Measurements from ENCODE around the gene KCNH1.

DNA sequence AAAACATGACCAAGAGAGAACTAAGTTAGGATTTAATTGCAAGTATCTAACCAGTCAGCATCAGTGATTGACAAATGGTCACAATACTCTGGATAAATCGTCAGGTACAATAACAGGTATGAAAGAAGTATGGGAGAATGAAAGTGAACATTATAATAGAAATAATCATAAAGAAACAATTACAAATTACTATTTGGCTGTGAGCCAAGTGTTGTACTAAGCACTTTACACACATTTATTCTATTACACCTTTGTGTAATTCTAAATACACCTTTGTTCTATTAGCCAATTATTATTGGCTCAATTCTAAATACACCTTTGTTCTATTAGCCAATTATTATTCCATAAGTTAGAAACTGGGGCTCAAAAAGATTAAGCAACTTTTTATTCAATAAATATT lies 114.7 kb downstream of the KCNH1 start:
- TF ChIP-seq, protein P1, sequence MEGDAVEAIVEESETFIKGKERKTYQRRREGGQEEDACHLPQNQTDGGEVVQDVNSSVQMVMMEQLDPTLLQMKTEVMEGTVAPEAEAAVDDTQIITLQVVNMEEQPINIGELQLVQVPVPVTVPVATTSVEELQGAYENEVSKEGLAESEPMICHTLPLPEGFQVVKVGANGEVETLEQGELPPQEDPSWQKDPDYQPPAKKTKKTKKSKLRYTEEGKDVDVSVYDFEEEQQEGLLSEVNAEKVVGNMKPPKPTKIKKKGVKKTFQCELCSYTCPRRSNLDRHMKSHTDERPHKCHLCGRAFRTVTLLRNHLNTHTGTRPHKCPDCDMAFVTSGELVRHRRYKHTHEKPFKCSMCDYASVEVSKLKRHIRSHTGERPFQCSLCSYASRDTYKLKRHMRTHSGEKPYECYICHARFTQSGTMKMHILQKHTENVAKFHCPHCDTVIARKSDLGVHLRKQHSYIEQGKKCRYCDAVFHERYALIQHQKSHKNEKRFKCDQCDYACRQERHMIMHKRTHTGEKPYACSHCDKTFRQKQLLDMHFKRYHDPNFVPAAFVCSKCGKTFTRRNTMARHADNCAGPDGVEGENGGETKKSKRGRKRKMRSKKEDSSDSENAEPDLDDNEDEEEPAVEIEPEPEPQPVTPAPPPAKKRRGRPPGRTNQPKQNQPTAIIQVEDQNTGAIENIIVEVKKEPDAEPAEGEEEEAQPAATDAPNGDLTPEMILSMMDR (IDR thresholded peaks at IDR 0.05 in 2 of 3, conservative IDR thresholded peaks at IDR 0.05 in 1 of 3; ENCODE audit: control insufficient read depth in 2 of 3, extremely low read depth in 1 of 3, insufficient read depth in 1 of 3, low read depth in 3 of 3, low read length in 3 of 3): no peak
- TF ChIP-seq CHD4 (IDR thresholded peaks at IDR 0.05): no peak
- TF ChIP-seq, protein P2, sequence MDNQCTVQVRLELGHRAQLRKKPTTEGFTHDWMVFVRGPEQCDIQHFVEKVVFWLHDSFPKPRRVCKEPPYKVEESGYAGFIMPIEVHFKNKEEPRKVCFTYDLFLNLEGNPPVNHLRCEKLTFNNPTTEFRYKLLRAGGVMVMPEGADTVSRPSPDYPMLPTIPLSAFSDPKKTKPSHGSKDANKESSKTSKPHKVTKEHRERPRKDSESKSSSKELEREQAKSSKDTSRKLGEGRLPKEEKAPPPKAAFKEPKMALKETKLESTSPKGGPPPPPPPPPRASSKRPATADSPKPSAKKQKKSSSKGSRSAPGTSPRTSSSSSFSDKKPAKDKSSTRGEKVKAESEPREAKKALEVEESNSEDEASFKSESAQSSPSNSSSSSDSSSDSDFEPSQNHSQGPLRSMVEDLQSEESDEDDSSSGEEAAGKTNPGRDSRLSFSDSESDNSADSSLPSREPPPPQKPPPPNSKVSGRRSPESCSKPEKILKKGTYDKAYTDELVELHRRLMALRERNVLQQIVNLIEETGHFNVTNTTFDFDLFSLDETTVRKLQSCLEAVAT (IDR thresholded peaks at IDR 0.05): no peak
- no peak for TF ChIP-seq USF1 (IDR thresholded peaks at IDR 0.05; ENCODE audit: borderline replicate concordance, extremely low read length, insufficient read depth, low read depth, low read length)
- TF ChIP-seq EZH2 (IDR thresholded peaks at IDR 0.05; ENCODE audit: borderline replicate concordance, control insufficient read depth, low read depth, low read length): no peak
- TF ChIP-seq, protein P3, sequence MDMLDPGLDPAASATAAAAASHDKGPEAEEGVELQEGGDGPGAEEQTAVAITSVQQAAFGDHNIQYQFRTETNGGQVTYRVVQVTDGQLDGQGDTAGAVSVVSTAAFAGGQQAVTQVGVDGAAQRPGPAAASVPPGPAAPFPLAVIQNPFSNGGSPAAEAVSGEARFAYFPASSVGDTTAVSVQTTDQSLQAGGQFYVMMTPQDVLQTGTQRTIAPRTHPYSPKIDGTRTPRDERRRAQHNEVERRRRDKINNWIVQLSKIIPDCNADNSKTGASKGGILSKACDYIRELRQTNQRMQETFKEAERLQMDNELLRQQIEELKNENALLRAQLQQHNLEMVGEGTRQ (IDR thresholded peaks at IDR 0.05; ENCODE audit: borderline replicate concordance, low read depth, low read length): no peak
- no peak for TF ChIP-seq CHD1 (IDR thresholded peaks at IDR 0.05; ENCODE audit: low read depth, low read length)
- no peak for TF ChIP-seq MAX (IDR thresholded peaks at IDR 0.05; ENCODE audit: low read depth, low read length)
- TF ChIP-seq, protein P4, sequence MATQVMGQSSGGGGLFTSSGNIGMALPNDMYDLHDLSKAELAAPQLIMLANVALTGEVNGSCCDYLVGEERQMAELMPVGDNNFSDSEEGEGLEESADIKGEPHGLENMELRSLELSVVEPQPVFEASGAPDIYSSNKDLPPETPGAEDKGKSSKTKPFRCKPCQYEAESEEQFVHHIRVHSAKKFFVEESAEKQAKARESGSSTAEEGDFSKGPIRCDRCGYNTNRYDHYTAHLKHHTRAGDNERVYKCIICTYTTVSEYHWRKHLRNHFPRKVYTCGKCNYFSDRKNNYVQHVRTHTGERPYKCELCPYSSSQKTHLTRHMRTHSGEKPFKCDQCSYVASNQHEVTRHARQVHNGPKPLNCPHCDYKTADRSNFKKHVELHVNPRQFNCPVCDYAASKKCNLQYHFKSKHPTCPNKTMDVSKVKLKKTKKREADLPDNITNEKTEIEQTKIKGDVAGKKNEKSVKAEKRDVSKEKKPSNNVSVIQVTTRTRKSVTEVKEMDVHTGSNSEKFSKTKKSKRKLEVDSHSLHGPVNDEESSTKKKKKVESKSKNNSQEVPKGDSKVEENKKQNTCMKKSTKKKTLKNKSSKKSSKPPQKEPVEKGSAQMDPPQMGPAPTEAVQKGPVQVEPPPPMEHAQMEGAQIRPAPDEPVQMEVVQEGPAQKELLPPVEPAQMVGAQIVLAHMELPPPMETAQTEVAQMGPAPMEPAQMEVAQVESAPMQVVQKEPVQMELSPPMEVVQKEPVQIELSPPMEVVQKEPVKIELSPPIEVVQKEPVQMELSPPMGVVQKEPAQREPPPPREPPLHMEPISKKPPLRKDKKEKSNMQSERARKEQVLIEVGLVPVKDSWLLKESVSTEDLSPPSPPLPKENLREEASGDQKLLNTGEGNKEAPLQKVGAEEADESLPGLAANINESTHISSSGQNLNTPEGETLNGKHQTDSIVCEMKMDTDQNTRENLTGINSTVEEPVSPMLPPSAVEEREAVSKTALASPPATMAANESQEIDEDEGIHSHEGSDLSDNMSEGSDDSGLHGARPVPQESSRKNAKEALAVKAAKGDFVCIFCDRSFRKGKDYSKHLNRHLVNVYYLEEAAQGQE (IDR thresholded peaks at IDR 0.05; ENCODE audit: low read depth, low read length): no peak
- TF ChIP-seq SIN3A (IDR thresholded peaks at IDR 0.05; ENCODE audit: low read depth, low read length): no peak
- no peak for TF ChIP-seq SMARCA5 (IDR thresholded peaks at IDR 0.05)
- TF ChIP-seq PBX3 (IDR thresholded peaks at IDR 0.05; ENCODE audit: insufficient replicate concordance, low read depth, low read length): no peak
- no peak for TF ChIP-seq CBX5 (IDR thresholded peaks at IDR 0.05; ENCODE audit: low read depth)

Measured in GM12878 (cell line).